ENCODE measurements around the gene RBMS3. TPM values are rescaled to one million over a fixed set of nuclear protein-coding genes. Genes with fewer than 3 reads are reported as not detected.

The RBMS3 gene
- total and polyA plus RNA-seq, 2 of the 8 experiments (the other 6 are each of a cell fraction or from before 2014, with no cell fraction given), result 3.7 to 6.9 TPM

DNA sequence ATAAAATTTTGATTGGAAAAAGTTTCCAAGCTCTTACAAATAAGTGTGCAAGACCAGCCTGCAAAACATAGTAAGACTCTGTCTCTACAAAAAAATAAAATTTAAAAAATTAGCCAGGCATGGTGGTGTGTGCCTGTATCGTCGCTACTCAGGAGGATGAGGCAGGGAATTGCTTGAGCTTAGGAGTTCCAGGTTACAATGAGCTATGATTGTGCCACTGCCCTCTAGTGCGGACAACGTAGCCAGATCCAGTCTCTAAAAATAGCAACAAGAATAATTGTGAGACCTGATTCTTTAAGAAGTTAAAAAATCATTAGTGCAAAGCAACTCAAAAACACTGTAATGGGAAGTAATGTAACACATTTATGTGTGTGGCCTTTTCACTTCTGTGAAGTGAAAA, 251.6 kb downstream of the RBMS3 start:
- H3K36me3 ChIP-seq (ENCODE audit: control insufficient read depth in 2 of 4, insufficient read depth in 4 of 4, low read length in 3 of 4), result no peaks in the 10 kb centered on the region
- H4K8ac ChIP-seq (ENCODE audit: extremely low read depth, insufficient read depth, low read length), result no peak overlapping the region
- H2BK120ac ChIP-seq (replicated peaks; ENCODE audit: low read depth, low read length), result no peak overlapping the region
- H2BK15ac ChIP-seq (ENCODE audit: low read length), result no peak overlapping the region
- H3K14ac ChIP-seq (ENCODE audit: insufficient read length), result no peak overlapping the region
- H3K79me1 ChIP-seq (ENCODE audit: low read depth, low read length), result no peaks in the 10 kb centered on the region
- no peaks in the 10 kb centered on the region for H3K79me2 ChIP-seq (ENCODE audit: control insufficient read depth in 1 of 2, insufficient read depth in 2 of 2, low read length in 2 of 2)
- WGBS, 2 experiments (ENCODE audit: extremely low coverage in 1 of 2, insufficient coverage in 1 of 2, insufficient read length in 1 of 2, insufficient replicate concordance in 2 of 2, low coverage in 1 of 2, low lambda C conversion rate in 2 of 2, missing lambda C conversion rate in 1 of 2), result 93% methylated on average over 4 of the region's 4 CpGs; no CpG with 5 or more reads in 1 of the 2 experiments
- H2BK12ac ChIP-seq (ENCODE audit: low read depth, low read length), result no peak overlapping the region
- H4K5ac ChIP-seq (ENCODE audit: insufficient read length, low read depth, low read length), result no peak overlapping the region
- no peak overlapping the region for H3K4ac ChIP-seq (replicated peaks; ENCODE audit: insufficient read length, low read depth, low read length)
- H3K27me3 ChIP-seq (replicated peaks in 1 of 4; ENCODE audit: control insufficient read depth in 3 of 4, extremely low read depth in 1 of 4, insufficient read depth in 3 of 4, low read length in 3 of 4), result peaks cover 0 to 2% (median 0%) of the 10 kb centered on the region in 4 experiments; a peak in 1 of 7 replicates
- H2AFZ ChIP-seq (ENCODE audit: low read length), result no peak overlapping the region
- ChIA-PET POLR2A (ENCODE audit: partially characterized antibody) (no interaction called here), CTCF (ENCODE audit: partially characterized antibody) (interaction anchor here (0.8 kb wide), 1 partner anchor 17 kb away, joined by 3 read pairs; no protein-coding TSS in a partner anchor)
- DNase-seq (ENCODE audit: low read depth in 1 of 2, low spot score in 2 of 2) (no peak), FAIRE-seq (no peak)
- no peak overlapping the region for H3K56ac ChIP-seq (replicated peaks; ENCODE audit: insufficient read length, low read depth, low read length)
- no peak overlapping the region for H2AK5ac ChIP-seq (ENCODE audit: low read depth, low read length)
- H3K23me2 ChIP-seq (ENCODE audit: low read depth, low read length), result no peaks in the 10 kb centered on the region
- no peaks in the 10 kb centered on the region for H3K4me1 ChIP-seq (replicated peaks in 1 of 4; ENCODE audit: control insufficient read depth in 3 of 4, insufficient read depth in 4 of 4, low read length in 3 of 4)
- H4K91ac ChIP-seq (replicated peaks; ENCODE audit: insufficient read length, low read length), result no peak overlapping the region
- no peak overlapping the region for H3K27ac ChIP-seq (ENCODE audit: low read depth, low read length)
- H2BK5ac ChIP-seq (ENCODE audit: low read depth, low read length), result no peak overlapping the region
- H3K9ac ChIP-seq (replicated peaks in 1 of 4; ENCODE audit: extremely low read depth in 1 of 4, low read depth in 3 of 4, low read length in 3 of 4), result no peak overlapping the region
- H3K4me3 ChIP-seq (ENCODE audit: extremely low read depth in 1 of 4, insufficient read depth in 2 of 4, low read depth in 3 of 4, low read length in 4 of 4), result no peak overlapping the region
- no peak overlapping the region for H3K23ac ChIP-seq (ENCODE audit: insufficient read length)
- no peaks in the 10 kb centered on the region for H4K20me1 ChIP-seq (replicated peaks in 1 of 2; ENCODE audit: control insufficient read depth in 1 of 2, insufficient read depth in 2 of 2, low read length in 2 of 2)
- H3K9me3 ChIP-seq (ENCODE audit: insufficient read depth in 2 of 2, low read depth in 1 of 2, low read length in 1 of 2), result no peaks in the 10 kb centered on the region
- no peak overlapping the region for H2BK20ac ChIP-seq (ENCODE audit: low read length)
- no peak overlapping the region for H3K4me2 ChIP-seq (ENCODE audit: insufficient read depth in 1 of 2, low read depth in 2 of 2, low read length in 2 of 2)
- no peak overlapping the region for H3K18ac ChIP-seq (ENCODE audit: extremely low read depth, low read length)
- TF ChIP-seq EP300 (IDR thresholded peaks at IDR 0.05; ENCODE audit: borderline replicate concordance in 1 of 2, low read depth in 2 of 2, low read length in 2 of 2) (no peak), FOSL1 (IDR thresholded peaks at IDR 0.05; ENCODE audit: insufficient read depth, low read depth, low read length) (no peak), CHD2 (IDR thresholded peaks at IDR 0.05; ENCODE audit: low read length) (no peak), JUN (IDR thresholded peaks at IDR 0.05; ENCODE audit: low read depth, low read length) (no peak), SIRT6 (IDR thresholded peaks at IDR 0.05; ENCODE audit: low read length) (no peak), CREB1 (IDR thresholded peaks at IDR 0.05) (no peak), ZNF274 (IDR thresholded peaks at IDR 0.05; ENCODE audit: borderline replicate concordance, extremely low read depth, low read length) (no peak), POLR2A (IDR thresholded peaks at IDR 0.05; ENCODE audit: control extremely low read depth in 1 of 2, low read depth in 2 of 2, low read length in 2 of 2) (no peak), SP1 (IDR thresholded peaks at IDR 0.05; ENCODE audit: low read depth, low read length) (no peak), KDM1A (IDR thresholded peaks at IDR 0.05; ENCODE audit: borderline replicate concordance, low read length) (no peak), SP2 (IDR thresholded peaks at IDR 0.05; ENCODE audit: low read length) (no peak), RBBP5 (IDR thresholded peaks at IDR 0.05; ENCODE audit: borderline replicate concordance, low read depth, low read length) (no peak), SIX5 (IDR thresholded peaks at IDR 0.05; ENCODE audit: low read depth, low read length) (no peak)
- TF ChIP-seq, protein P1, sequence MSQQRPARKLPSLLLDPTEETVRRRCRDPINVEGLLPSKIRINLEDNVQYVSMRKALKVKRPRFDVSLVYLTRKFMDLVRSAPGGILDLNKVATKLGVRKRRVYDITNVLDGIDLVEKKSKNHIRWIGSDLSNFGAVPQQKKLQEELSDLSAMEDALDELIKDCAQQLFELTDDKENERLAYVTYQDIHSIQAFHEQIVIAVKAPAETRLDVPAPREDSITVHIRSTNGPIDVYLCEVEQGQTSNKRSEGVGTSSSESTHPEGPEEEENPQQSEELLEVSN (IDR thresholded peaks at IDR 0.05), result no peak
- TF ChIP-seq, protein P2, sequence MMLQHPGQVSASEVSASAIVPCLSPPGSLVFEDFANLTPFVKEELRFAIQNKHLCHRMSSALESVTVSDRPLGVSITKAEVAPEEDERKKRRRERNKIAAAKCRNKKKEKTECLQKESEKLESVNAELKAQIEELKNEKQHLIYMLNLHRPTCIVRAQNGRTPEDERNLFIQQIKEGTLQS (IDR thresholded peaks at IDR 0.05; ENCODE audit: insufficient read depth, low read depth, low read length), result no peak
